ENCODE measurements around the gene CDC73. TPM values are rescaled to one million over a fixed set of nuclear protein-coding genes. Genes with fewer than 3 reads are reported as not detected.

CDC73 gene
- total RNA-seq, 1 experiment from 2014 or later = 63.2 TPM

GRCh38 chr1:193293726-193294125 is 171.9 kb downstream of the CDC73 start:
- ChIA-PET POLR2A (no interaction called here), RAD21 (ENCODE audit: low non-redundant PET in 1 of 2, low total read pairs in 2 of 2, uncharacterized antibody in 2 of 2, unreplicated experiment in 2 of 2) (no interaction called here), CTCF (no interaction called here)
- no peaks in the 10 kb centered on the region for H3K9me2 ChIP-seq (ENCODE audit: insufficient read depth)
- H3K27ac ChIP-seq (ENCODE audit: low read depth, low read length) = no peak overlapping the region
- H3K9me3 ChIP-seq (ENCODE audit: control insufficient read depth in 1 of 2, insufficient read depth in 1 of 2, low read depth in 1 of 2, low read length in 2 of 2) = no peaks in the 10 kb centered on the region
- H3K27me3 ChIP-seq (ENCODE audit: insufficient read depth, low read length) = no peaks in the 10 kb centered on the region
- H2AFZ ChIP-seq (ENCODE audit: low read depth, low read length, poor library complexity, severe bottlenecking) = no peak overlapping the region
- no peaks in the 10 kb centered on the region for H3K36me3 ChIP-seq (ENCODE audit: control insufficient read depth in 1 of 2, insufficient read depth in 2 of 2, low read length in 2 of 2)
- H3K4me1 ChIP-seq (ENCODE audit: control insufficient read depth in 1 of 2, insufficient read depth in 2 of 2, low read length in 2 of 2) = no peaks in the 10 kb centered on the region
- BruUV-seq (replicated peaks) = no TSS peak
- ATAC-seq (no peak), DNase-seq (ENCODE audit: low read depth, low spot score) (no peak)
- no peak overlapping the region for H3K4me3 ChIP-seq (replicated peaks in 1 of 2; ENCODE audit: low read depth in 1 of 2, low read length in 2 of 2)
- no peaks in the 10 kb centered on the region for H3K79me2 ChIP-seq (ENCODE audit: insufficient read depth, low read length)
- H3K9ac ChIP-seq (ENCODE audit: low read length) = no peak overlapping the region
- no peak for TF ChIP-seq ATF3 (IDR thresholded peaks at IDR 0.05)
- no peak for TF ChIP-seq EGR1 (IDR thresholded peaks at IDR 0.05; ENCODE audit: low read depth)
- no peak for TF ChIP-seq ZFX (IDR thresholded peaks at IDR 0.05)
- TF ChIP-seq MAX (IDR thresholded peaks at IDR 0.05) = no peak
- no peak for TF ChIP-seq SIN3A (IDR thresholded peaks at IDR 0.05; ENCODE audit: low read depth)
- TF ChIP-seq CBX3 (IDR thresholded peaks at IDR 0.05; ENCODE audit: low read depth) = no peak
- TF ChIP-seq EZH2phosphoT487 (IDR thresholded peaks at IDR 0.05; ENCODE audit: borderline replicate concordance) = no peak
- TF ChIP-seq CEBPB (IDR thresholded peaks at IDR 0.05; ENCODE audit: low read depth) = no peak
- no peak for TF ChIP-seq EZH2 (IDR thresholded peaks at IDR 0.05)
- TF ChIP-seq TCF7L2 (IDR thresholded peaks at IDR 0.05; ENCODE audit: borderline replicate concordance, extremely low read depth, insufficient read depth, insufficient read length) = no peak
- no peaks in the 10 kb centered on the region; the same call in 1 of the 2 replicates for H4K20me1 ChIP-seq (ENCODE audit: insufficient read depth)
- intact Hi-C loops (cut with micrococcal nuclease) = no loop called here
- H3K4me2 ChIP-seq (ENCODE audit: low read length) = no peak overlapping the region

- no peaks in the 10 kb centered on the region for H3K9me3 ChIP-seq (ENCODE audit: control insufficient read depth in 1 of 2, insufficient read depth in 1 of 2, low read depth in 1 of 2, low read length in 2 of 2)
- no peak for TF ChIP-seq EGR1 (IDR thresholded peaks at IDR 0.05; ENCODE audit: low read depth)
- TF ChIP-seq RAD21 (IDR thresholded peaks at IDR 0.05; ENCODE audit: low read depth) = no peak
- TF ChIP-seq ZNF274 (IDR thresholded peaks at IDR 0.05; ENCODE audit: low read depth, low read length) = no peak
- no peak for TF ChIP-seq JUND (IDR thresholded peaks at IDR 0.05)
- no peak for TF ChIP-seq EZH2 (IDR thresholded peaks at IDR 0.05)
- TF ChIP-seq EZH2phosphoT487 (IDR thresholded peaks at IDR 0.05; ENCODE audit: borderline replicate concordance) = no peak
- TF ChIP-seq ELF1 (IDR thresholded peaks at IDR 0.05; ENCODE audit: borderline replicate concordance, low read depth) = no peak
- no peak for TF ChIP-seq SIN3A (IDR thresholded peaks at IDR 0.05; ENCODE audit: low read depth)
- no peak for TF ChIP-seq CTCF (IDR thresholded peaks at IDR 0.05 in 2 of 3, conservative IDR thresholded peaks at IDR 0.05 in 1 of 3; ENCODE audit: borderline replicate concordance in 1 of 3, insufficient read depth in 1 of 3, low read depth in 2 of 3, low read length in 2 of 3)
- no peak for TF ChIP-seq SRF (IDR thresholded peaks at IDR 0.05; ENCODE audit: low read depth)
- TF ChIP-seq CEBPB (IDR thresholded peaks at IDR 0.05; ENCODE audit: low read depth) = no peak
- TF ChIP-seq ZFX (IDR thresholded peaks at IDR 0.05) = no peak
- TF ChIP-seq ZBTB33 (IDR thresholded peaks at IDR 0.05; ENCODE audit: extremely low read depth, insufficient replicate concordance, low read length) = no peak
- TF ChIP-seq SP1 (IDR thresholded peaks at IDR 0.05; ENCODE audit: low read depth) = no peak
- no peak for TF ChIP-seq CBX3 (IDR thresholded peaks at IDR 0.05; ENCODE audit: low read depth)
These were observed 177.2 kb downstream of the CDC73 start for GRCh38 chr1:193299038-193299437.

More at GRCh38 chr1:193299038-193299437, 177.2 kb downstream of the CDC73 start:
- no peak overlapping the region for H3K9ac ChIP-seq (ENCODE audit: low read length)
- H3K4me1 ChIP-seq (ENCODE audit: control insufficient read depth in 1 of 2, insufficient read depth in 2 of 2, low read length in 2 of 2) = no peaks in the 10 kb centered on the region
- ChIA-PET POLR2A (interaction anchor here (1.3 kb wide), 1 partner anchor 12 kb away, joined by 3 read pairs; no protein-coding TSS in a partner anchor), CTCF (no interaction called here), RAD21 (ENCODE audit: low non-redundant PET in 1 of 2, low total read pairs in 2 of 2, uncharacterized antibody in 2 of 2, unreplicated experiment in 2 of 2) (no interaction called here)
- no peak overlapping the region for H3K27ac ChIP-seq (ENCODE audit: low read depth, low read length)
- H3K4me3 ChIP-seq (replicated peaks in 1 of 2; ENCODE audit: low read depth in 1 of 2, low read length in 2 of 2) = no peak overlapping the region
- DNase-seq (ENCODE audit: low read depth, low spot score) = no peak
- H2AFZ ChIP-seq (ENCODE audit: low read depth, low read length, poor library complexity, severe bottlenecking) = no peak overlapping the region
- BruUV-seq (replicated peaks) = no TSS peak
- H3K9me2 ChIP-seq (ENCODE audit: insufficient read depth) = no peaks in the 10 kb centered on the region
- no peak overlapping the region for H3K4me2 ChIP-seq (ENCODE audit: low read length)
- H3K27me3 ChIP-seq (ENCODE audit: insufficient read depth, low read length) = no peaks in the 10 kb centered on the region
- H4K20me1 ChIP-seq (ENCODE audit: insufficient read depth) = no peaks in the 10 kb centered on the region
- H3K79me2 ChIP-seq (ENCODE audit: insufficient read depth, low read length) = no peaks in the 10 kb centered on the region
- ATAC-seq = no peak
- H3K36me3 ChIP-seq (ENCODE audit: control insufficient read depth in 1 of 2, insufficient read depth in 2 of 2, low read length in 2 of 2) = no peaks in the 10 kb centered on the region
- intact Hi-C loops (cut with micrococcal nuclease) = no loop called here

Data from HCT116 (cell line).